Measurements from ENCODE around the gene TENT4B.

- TF ChIP-seq, protein P1, sequence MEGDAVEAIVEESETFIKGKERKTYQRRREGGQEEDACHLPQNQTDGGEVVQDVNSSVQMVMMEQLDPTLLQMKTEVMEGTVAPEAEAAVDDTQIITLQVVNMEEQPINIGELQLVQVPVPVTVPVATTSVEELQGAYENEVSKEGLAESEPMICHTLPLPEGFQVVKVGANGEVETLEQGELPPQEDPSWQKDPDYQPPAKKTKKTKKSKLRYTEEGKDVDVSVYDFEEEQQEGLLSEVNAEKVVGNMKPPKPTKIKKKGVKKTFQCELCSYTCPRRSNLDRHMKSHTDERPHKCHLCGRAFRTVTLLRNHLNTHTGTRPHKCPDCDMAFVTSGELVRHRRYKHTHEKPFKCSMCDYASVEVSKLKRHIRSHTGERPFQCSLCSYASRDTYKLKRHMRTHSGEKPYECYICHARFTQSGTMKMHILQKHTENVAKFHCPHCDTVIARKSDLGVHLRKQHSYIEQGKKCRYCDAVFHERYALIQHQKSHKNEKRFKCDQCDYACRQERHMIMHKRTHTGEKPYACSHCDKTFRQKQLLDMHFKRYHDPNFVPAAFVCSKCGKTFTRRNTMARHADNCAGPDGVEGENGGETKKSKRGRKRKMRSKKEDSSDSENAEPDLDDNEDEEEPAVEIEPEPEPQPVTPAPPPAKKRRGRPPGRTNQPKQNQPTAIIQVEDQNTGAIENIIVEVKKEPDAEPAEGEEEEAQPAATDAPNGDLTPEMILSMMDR (IDR thresholded peaks at IDR 0.05): no peak
- TF ChIP-seq POLR2A (IDR thresholded peaks at IDR 0.05): no peak
Measured at GRCh38 chr16:50154420-50154950, 1.4 kb downstream of the TENT4B start.

Measured in breast epithelium (tissue), 3 donors.